ENCODE results near the gene C1QA.

The C1QA gene, protein sequence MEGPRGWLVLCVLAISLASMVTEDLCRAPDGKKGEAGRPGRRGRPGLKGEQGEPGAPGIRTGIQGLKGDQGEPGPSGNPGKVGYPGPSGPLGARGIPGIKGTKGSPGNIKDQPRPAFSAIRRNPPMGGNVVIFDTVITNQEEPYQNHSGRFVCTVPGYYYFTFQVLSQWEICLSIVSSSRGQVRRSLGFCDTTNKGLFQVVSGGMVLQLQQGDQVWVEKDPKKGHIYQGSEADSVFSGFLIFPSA
- long read RNA-seq = 0 reads

DNA sequence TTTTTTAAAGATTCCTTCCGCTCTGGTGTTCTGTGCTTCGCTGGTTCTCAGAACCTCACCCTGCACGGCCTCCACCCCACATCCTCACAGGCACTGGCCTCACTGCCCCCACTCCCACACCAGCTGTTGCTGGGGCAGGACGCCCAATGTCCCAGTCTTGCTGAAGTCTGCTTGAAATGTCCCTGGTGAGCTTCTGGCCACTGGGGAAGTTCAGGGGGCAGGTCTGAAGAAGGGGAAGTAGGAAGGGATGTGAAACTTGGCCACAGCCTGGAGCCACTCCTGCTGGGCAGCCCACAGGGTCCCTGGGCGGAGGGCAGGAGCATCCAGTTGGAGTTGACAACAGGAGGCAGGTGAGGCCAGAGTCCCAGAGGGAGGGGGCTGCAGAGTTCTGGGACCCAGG, at the start of gene C1QA:
C1QA (plus strand) TSS at position 276 of the 400 bp plus-strand sequence. CDS start 989 bp downstream, outside the sequence.
- Histone ChIP-seq H3K4me3 (replicated peaks; ENCODE audit: insufficient read depth, low read length) (no peak within 1 kb of the TSS), H3K27ac (replicated peaks) (no peak within 1 kb of the TSS), H3K27me3 (ENCODE audit: insufficient read depth, poor library complexity, severe bottlenecking) (peaks cover 4% of the 10 kb centered on the region)
- TF ChIP-seq, protein P1, sequence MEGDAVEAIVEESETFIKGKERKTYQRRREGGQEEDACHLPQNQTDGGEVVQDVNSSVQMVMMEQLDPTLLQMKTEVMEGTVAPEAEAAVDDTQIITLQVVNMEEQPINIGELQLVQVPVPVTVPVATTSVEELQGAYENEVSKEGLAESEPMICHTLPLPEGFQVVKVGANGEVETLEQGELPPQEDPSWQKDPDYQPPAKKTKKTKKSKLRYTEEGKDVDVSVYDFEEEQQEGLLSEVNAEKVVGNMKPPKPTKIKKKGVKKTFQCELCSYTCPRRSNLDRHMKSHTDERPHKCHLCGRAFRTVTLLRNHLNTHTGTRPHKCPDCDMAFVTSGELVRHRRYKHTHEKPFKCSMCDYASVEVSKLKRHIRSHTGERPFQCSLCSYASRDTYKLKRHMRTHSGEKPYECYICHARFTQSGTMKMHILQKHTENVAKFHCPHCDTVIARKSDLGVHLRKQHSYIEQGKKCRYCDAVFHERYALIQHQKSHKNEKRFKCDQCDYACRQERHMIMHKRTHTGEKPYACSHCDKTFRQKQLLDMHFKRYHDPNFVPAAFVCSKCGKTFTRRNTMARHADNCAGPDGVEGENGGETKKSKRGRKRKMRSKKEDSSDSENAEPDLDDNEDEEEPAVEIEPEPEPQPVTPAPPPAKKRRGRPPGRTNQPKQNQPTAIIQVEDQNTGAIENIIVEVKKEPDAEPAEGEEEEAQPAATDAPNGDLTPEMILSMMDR (IDR thresholded peaks at IDR 0.05; ENCODE audit: insufficient read depth, low read length) = no peak
- no peak for TF ChIP-seq GABPA (IDR thresholded peaks at IDR 0.05; ENCODE audit: low read depth)
- no peak for TF ChIP-seq POLR2AphosphoS5 (IDR thresholded peaks at IDR 0.05; ENCODE audit: low read depth)
- peak; percentile 21; the same call in 1 of the 2 replicates for TF ChIP-seq SPI1 (IDR thresholded peaks at IDR 0.05; ENCODE audit: borderline replicate concordance, low read depth)
- peak in 1 of 2 experiments; percentile 25 for DNase-seq (ENCODE audit: low read depth in 1 of 2, low spot score in 1 of 2)

DNA sequence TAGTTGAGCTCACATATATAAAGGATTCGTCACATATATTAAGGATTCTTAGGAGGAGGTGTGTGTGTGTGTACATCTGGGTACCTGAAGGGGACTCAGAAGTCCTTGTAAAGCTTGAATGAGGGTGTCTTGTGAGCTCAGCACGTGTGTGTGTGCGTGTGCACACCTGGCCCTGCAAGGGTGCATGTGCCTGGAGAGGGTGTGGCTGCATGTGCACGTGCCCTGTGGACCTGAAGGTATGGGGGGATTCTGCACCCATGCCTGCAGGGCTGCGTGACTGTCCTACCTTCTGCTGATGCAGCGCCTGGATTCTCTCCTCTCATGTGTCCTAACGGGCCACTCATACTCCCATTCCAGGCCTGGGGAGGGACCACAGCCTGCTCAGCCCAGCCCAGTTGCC, 49.2 kb upstream of the C1QA start:
- Histone ChIP-seq H3K27ac (replicated peaks) (no peak overlapping the region), H3K27me3 (ENCODE audit: insufficient read depth, poor library complexity, severe bottlenecking) (no peaks in the 10 kb centered on the region), H3K4me3 (replicated peaks; ENCODE audit: insufficient read depth, low read length) (no peak overlapping the region)
- TF ChIP-seq, protein P2, sequence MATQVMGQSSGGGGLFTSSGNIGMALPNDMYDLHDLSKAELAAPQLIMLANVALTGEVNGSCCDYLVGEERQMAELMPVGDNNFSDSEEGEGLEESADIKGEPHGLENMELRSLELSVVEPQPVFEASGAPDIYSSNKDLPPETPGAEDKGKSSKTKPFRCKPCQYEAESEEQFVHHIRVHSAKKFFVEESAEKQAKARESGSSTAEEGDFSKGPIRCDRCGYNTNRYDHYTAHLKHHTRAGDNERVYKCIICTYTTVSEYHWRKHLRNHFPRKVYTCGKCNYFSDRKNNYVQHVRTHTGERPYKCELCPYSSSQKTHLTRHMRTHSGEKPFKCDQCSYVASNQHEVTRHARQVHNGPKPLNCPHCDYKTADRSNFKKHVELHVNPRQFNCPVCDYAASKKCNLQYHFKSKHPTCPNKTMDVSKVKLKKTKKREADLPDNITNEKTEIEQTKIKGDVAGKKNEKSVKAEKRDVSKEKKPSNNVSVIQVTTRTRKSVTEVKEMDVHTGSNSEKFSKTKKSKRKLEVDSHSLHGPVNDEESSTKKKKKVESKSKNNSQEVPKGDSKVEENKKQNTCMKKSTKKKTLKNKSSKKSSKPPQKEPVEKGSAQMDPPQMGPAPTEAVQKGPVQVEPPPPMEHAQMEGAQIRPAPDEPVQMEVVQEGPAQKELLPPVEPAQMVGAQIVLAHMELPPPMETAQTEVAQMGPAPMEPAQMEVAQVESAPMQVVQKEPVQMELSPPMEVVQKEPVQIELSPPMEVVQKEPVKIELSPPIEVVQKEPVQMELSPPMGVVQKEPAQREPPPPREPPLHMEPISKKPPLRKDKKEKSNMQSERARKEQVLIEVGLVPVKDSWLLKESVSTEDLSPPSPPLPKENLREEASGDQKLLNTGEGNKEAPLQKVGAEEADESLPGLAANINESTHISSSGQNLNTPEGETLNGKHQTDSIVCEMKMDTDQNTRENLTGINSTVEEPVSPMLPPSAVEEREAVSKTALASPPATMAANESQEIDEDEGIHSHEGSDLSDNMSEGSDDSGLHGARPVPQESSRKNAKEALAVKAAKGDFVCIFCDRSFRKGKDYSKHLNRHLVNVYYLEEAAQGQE (IDR thresholded peaks at IDR 0.05; ENCODE audit: insufficient replicate concordance, low read depth) = no peak
- DNase-seq (ENCODE audit: low read depth in 1 of 2, low spot score in 1 of 2) = no peak

DNA sequence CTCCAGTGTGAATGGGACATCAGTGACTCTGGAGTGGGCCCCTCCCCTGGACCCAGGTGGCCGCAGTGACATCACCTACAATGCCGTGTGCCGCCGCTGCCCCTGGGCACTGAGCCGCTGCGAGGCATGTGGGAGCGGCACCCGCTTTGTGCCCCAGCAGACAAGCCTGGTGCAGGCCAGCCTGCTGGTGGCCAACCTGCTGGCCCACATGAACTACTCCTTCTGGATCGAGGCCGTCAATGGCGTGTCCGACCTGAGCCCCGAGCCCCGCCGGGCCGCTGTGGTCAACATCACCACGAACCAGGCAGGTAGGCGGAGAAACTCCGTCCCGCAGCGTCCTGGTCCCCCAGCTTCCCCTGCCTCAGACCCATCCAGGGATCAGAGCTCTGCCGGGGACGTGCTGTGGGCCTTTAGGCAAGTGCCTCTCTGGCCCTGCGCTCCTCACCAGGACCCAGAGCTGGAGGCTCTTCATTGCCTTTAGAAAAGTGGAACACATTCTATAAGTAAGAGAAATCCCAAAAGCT, 47.5 kb upstream of the C1QA start:
- Histone ChIP-seq H3K27ac (replicated peaks) (no peak overlapping the region), H3K4me3 (replicated peaks; ENCODE audit: insufficient read depth, low read length) (no peak overlapping the region), H3K27me3 (ENCODE audit: insufficient read depth, poor library complexity, severe bottlenecking) (no peaks in the 10 kb centered on the region)
- TF ChIP-seq, protein P2 (IDR thresholded peaks at IDR 0.05; ENCODE audit: insufficient replicate concordance, low read depth) = no peak
- TF ChIP-seq GABPA (IDR thresholded peaks at IDR 0.05; ENCODE audit: low read depth) (no peak), SPI1 (IDR thresholded peaks at IDR 0.05; ENCODE audit: borderline replicate concordance, low read depth) (no peak), POLR2AphosphoS5 (IDR thresholded peaks at IDR 0.05; ENCODE audit: low read depth) (no peak)
- TF ChIP-seq, protein P1 (IDR thresholded peaks at IDR 0.05; ENCODE audit: insufficient read depth, low read length) = no peak
- no peak for DNase-seq (ENCODE audit: low read depth in 1 of 2, low spot score in 1 of 2)

DNA sequence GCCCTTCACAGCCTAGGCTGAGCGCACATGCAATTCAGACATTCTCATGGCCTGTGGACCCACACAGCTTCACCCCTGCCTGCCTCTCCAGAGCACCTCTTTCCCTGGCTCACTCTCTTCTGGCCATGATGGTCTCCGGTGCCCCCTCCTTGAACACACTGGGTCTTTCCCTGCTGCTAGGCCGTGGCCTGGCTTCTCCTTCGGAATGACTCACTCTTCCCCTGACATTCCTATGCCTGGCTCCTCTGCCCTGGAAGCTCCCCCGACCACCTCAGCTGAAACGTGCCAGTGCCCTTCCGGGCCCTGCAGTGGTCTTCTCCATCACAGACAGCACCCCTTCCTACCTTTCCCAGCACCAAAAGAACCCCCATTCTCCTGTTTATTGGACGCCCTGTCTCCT, 44.9 kb upstream of the C1QA start:
- DNase-seq (ENCODE audit: low read depth in 1 of 2, low spot score in 1 of 2) = no peak
- TF ChIP-seq GABPA (IDR thresholded peaks at IDR 0.05; ENCODE audit: low read depth) (no peak), POLR2AphosphoS5 (IDR thresholded peaks at IDR 0.05; ENCODE audit: low read depth) (no peak), SPI1 (IDR thresholded peaks at IDR 0.05; ENCODE audit: borderline replicate concordance, low read depth) (no peak)
- TF ChIP-seq, protein P1 (IDR thresholded peaks at IDR 0.05; ENCODE audit: insufficient read depth, low read length) = no peak
- TF ChIP-seq, protein P2 (IDR thresholded peaks at IDR 0.05; ENCODE audit: insufficient replicate concordance, low read depth) = no peak
- no peaks in the 10 kb centered on the region for H3K27me3 ChIP-seq (ENCODE audit: insufficient read depth, poor library complexity, severe bottlenecking)
- no peak overlapping the region for H3K27ac ChIP-seq (replicated peaks)
- H3K4me3 ChIP-seq (replicated peaks; ENCODE audit: insufficient read depth, low read length) = no peak overlapping the region
